ENCODE results near the gene RNU1-4.
"Not testable (repeated sequence)": the region's sequence is repeated elsewhere in the genome, so short reads cannot be mapped to it uniquely, and the experiment has no call there.

DNA sequence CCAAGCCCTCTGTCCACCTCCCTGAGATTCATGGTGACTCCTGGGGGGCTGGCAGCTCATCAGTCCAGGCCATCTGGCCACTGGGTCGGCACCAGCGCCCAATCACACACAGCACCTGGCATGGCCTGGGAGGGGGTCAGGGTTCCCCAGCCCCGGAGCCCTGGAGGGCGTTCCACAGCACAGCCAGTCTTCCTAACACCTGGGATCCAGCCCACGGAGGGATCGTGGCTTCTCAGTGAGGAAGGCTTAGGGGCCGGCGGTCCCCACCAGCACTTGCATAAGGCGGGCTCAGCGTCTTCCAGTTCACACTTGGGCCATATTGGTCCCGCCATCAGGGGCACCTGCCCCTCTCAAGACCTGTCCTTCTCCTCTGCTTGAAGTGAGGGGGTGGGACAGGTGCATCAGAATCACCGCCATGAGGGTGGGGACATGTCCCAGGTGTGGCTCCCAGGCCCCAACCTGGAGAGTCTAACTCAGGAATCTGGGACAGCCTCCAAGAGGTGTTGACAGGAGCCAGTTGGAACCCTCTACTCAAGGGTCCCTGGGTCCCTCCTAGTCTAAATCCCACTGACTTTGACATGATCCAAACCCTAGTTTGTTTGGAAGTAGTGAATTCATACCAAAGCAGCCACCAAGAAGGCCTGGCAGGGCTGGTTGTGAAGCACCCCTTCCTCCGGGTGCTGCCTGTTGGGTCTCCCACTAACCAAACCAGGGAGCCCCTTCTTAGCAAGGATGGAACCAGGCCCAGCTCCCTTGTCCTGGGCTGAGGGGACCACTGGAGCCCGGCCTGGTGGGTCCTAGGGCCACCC lies 22.0 kb upstream of the RNU1-4 start:
- not testable (repeated sequence) for TF ChIP-seq EZH2 (IDR thresholded peaks at IDR 0.05; ENCODE audit: borderline replicate concordance, control insufficient read depth, low read depth, low read length); POLR2A (IDR thresholded peaks at IDR 0.05; ENCODE audit: low read depth, low read length); MYC (IDR thresholded peaks at IDR 0.05; ENCODE audit: insufficient read depth, insufficient read length, insufficient replicate concordance, low read length, severe bottlenecking); CHD2 (IDR thresholded peaks at IDR 0.05; ENCODE audit: borderline replicate concordance, low read depth, low read length); RBBP5 (conservative IDR thresholded peaks at IDR 0.05); RAD51 (IDR thresholded peaks at IDR 0.05)
- TF ChIP-seq, protein P1, sequence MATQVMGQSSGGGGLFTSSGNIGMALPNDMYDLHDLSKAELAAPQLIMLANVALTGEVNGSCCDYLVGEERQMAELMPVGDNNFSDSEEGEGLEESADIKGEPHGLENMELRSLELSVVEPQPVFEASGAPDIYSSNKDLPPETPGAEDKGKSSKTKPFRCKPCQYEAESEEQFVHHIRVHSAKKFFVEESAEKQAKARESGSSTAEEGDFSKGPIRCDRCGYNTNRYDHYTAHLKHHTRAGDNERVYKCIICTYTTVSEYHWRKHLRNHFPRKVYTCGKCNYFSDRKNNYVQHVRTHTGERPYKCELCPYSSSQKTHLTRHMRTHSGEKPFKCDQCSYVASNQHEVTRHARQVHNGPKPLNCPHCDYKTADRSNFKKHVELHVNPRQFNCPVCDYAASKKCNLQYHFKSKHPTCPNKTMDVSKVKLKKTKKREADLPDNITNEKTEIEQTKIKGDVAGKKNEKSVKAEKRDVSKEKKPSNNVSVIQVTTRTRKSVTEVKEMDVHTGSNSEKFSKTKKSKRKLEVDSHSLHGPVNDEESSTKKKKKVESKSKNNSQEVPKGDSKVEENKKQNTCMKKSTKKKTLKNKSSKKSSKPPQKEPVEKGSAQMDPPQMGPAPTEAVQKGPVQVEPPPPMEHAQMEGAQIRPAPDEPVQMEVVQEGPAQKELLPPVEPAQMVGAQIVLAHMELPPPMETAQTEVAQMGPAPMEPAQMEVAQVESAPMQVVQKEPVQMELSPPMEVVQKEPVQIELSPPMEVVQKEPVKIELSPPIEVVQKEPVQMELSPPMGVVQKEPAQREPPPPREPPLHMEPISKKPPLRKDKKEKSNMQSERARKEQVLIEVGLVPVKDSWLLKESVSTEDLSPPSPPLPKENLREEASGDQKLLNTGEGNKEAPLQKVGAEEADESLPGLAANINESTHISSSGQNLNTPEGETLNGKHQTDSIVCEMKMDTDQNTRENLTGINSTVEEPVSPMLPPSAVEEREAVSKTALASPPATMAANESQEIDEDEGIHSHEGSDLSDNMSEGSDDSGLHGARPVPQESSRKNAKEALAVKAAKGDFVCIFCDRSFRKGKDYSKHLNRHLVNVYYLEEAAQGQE (IDR thresholded peaks at IDR 0.05; ENCODE audit: low read depth, low read length), result not testable (repeated sequence)
- TF ChIP-seq, protein P2, sequence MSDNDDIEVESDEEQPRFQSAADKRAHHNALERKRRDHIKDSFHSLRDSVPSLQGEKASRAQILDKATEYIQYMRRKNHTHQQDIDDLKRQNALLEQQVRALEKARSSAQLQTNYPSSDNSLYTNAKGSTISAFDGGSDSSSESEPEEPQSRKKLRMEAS (IDR thresholded peaks at IDR 0.05; ENCODE audit: low read depth, low read length), result not testable (repeated sequence)
- TF ChIP-seq, protein P3, sequence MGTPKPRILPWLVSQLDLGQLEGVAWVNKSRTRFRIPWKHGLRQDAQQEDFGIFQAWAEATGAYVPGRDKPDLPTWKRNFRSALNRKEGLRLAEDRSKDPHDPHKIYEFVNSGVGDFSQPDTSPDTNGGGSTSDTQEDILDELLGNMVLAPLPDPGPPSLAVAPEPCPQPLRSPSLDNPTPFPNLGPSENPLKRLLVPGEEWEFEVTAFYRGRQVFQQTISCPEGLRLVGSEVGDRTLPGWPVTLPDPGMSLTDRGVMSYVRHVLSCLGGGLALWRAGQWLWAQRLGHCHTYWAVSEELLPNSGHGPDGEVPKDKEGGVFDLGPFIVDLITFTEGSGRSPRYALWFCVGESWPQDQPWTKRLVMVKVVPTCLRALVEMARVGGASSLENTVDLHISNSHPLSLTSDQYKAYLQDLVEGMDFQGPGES (IDR thresholded peaks at IDR 0.05), result not testable (repeated sequence)
